Tibial artery (tissue), 4 donors: Measurements from ENCODE around the gene ADAMTSL3.

ENCODE experiments used
- DNase-seq, 2 donors: peaks; one replicate each; pipeline ENCODE4 v3.0.0-alpha.2; 2019
- H3K27ac ChIP-seq, 2 donors: fragments of 200-600 bp; sonication (generic) in 1 of 2; 1 replicate in 1 of 2; 2 replicates in 1 of 2; pipeline ENCODE4 v1.5.1; 2018 to 2019; ENCODE audit warnings: mild to moderate bottlenecking in 1 of 2
- H3K27me3 ChIP-seq, 2 donors: fragments of 200-600 bp; sonication (generic) in 1 of 2; one replicate each; pipeline versions ENCODE4 v1.5.1 to v1.6.0; 2016 to 2019
- H3K36me3 ChIP-seq, 3 donors: fragments of 200-600 bp; sonication (generic) in 2 of 3; one replicate each; pipeline ENCODE4 v1.5.1; 2016 to 2019; ENCODE audit warnings: mild to moderate bottlenecking in 2 of 3
- H3K4me1 ChIP-seq, 4 donors: fragments of 200-600 bp; sonication (generic) in 2 of 4; 1 replicate in 3 of 4; 2 replicates in 1 of 4; pipeline ENCODE4 v1.5.1; 2016 to 2019
- H3K4me3 ChIP-seq, 2 donors: fragments of 200-600 bp; sonication (generic) in 1 of 2; 1 replicate in 1 of 2; 2 replicates in 1 of 2; pipeline ENCODE4 v1.5.1; 2018 to 2019; ENCODE audit warnings: mild to moderate bottlenecking in 2 of 2
- H3K9me3 ChIP-seq, 3 donors: fragments of 200-600 bp; sonication (generic) in 1 of 3; one replicate each; pipeline ENCODE4 v1.5.1; 2016 to 2019
- intact Hi-C: fragments of 100-400 bp; cut with DNase I; formaldehyde crosslinking; loops from one replicate; pipeline ENCODE4 v1.15.0; 2023; ENCODE audit warnings: low total_unique reads
- TF ChIP-seq, protein P1 (sequence below), 2 experiments: fragments of 200-600 bp in 1 of 2; fragments of 450-650 bp in 1 of 2; IDR thresholded peaks; one replicate each; pipeline ENCODE4 v1.5.1; 2017 to 2019; ENCODE audit warnings: antibody characterized with exemption in 2 of 2, mild to moderate bottlenecking in 1 of 2, moderate library complexity in 1 of 2

The ADAMTSL3 gene

DNA sequence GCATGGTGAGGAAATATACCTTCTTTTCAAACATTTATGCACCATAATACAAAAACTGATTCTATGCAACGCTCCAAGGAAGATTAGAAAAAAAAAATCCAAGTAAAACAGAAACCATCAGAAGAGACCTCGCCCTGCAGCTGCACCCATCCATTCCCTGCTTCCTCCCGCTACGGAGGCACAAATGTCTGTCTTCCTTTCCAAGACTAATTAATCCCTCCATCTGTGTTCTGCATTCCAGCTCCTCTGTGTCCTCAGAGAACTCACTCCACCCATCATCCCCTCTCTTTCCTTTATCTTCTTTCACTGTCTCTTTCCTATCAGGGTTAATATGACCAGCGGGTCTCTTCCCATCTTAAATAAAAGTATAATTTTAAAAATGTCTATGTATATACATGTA, 196.1 kb downstream of the ADAMTSL3 start:
- intact Hi-C loops: no loop called here
- DNase-seq: no peak
- no peaks in the 10 kb centered on the region for H3K36me3 ChIP-seq
- H3K9me3 ChIP-seq: no peaks in the 10 kb centered on the region
- H3K4me1 ChIP-seq: peaks cover 0 to 22% (median 9%) of the 10 kb centered on the region in 4 donors
- H3K4me3 ChIP-seq: no peak overlapping the region
- TF ChIP-seq, protein P1, sequence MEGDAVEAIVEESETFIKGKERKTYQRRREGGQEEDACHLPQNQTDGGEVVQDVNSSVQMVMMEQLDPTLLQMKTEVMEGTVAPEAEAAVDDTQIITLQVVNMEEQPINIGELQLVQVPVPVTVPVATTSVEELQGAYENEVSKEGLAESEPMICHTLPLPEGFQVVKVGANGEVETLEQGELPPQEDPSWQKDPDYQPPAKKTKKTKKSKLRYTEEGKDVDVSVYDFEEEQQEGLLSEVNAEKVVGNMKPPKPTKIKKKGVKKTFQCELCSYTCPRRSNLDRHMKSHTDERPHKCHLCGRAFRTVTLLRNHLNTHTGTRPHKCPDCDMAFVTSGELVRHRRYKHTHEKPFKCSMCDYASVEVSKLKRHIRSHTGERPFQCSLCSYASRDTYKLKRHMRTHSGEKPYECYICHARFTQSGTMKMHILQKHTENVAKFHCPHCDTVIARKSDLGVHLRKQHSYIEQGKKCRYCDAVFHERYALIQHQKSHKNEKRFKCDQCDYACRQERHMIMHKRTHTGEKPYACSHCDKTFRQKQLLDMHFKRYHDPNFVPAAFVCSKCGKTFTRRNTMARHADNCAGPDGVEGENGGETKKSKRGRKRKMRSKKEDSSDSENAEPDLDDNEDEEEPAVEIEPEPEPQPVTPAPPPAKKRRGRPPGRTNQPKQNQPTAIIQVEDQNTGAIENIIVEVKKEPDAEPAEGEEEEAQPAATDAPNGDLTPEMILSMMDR (IDR thresholded peaks at IDR 0.05): no peak
- H3K27me3 ChIP-seq: no peaks in the 10 kb centered on the region
- no peak overlapping the region for H3K27ac ChIP-seq

DNA sequence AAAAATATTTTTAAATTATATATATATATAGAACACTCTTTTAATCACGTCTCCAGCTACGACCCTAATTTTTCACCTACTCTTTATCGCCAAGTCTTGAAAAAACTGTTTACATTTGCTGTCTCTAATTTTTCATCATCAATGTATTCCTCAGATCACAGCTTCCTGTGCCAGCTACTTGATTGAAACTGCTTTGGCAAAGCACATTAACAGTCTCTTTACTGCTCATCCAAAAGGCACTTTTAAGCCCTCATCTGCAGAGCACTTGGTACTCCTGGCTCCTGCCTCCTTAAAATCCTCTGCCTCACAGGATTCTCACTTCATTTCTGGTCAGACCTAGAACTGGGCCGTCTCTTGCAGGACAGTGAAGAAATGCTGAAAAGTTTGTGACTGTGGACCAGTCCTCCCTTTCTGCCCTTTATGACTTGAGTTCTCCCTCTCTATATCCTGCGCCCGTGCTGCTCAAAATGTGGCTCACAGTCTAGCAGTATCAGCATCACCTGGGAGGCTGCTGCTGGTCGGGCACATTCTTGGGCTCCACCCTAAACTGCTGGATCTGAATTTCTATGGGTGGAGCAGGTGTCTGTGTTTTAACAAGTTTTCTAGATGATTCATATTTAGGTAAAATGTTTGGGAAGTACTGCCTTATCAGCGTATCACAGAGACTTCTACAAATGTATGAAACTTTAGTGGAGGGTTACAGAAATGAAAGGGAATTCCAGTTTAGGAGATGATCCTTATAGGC, 196.8 kb downstream of the ADAMTSL3 start:
- Histone ChIP-seq H3K9me3 (no peaks in the 10 kb centered on the region), H3K27me3 (no peaks in the 10 kb centered on the region), H3K36me3 (no peaks in the 10 kb centered on the region), H3K4me1 (peaks cover 0 to 25% (median 7%) of the 10 kb centered on the region in 4 donors), H3K4me3 (no peak overlapping the region), H3K27ac (no peak overlapping the region)
- intact Hi-C loops: no loop called here
- TF ChIP-seq, protein P1 (IDR thresholded peaks at IDR 0.05): no peak
- no peak for DNase-seq

DNA sequence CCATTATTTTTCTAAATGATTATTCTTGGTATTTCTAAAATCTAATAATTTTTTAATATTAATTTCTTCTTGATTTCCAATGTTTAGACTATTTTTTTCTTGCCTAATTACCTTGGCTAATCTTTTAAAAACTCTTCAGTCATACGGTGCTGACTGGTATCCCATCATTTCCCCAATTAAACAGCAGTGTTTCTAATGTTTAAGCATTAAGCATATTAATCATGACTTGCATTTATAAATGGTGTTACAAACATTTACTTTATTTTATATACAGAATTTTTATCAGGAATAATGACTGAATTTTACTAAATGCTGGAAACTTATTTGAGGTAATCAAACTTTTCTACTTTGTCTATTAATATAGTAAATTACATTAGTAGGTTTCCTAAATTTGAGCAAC, 199.3 kb downstream of the ADAMTSL3 start:
- Histone ChIP-seq H3K27ac (no peak overlapping the region), H3K27me3 (no peaks in the 10 kb centered on the region), H3K36me3 (no peaks in the 10 kb centered on the region), H3K4me1 (peaks cover 0 to 19% (median 4%) of the 10 kb centered on the region in 4 donors), H3K4me3 (no peak overlapping the region), H3K9me3 (no peaks in the 10 kb centered on the region)
- DNase-seq: no peak
- TF ChIP-seq, protein P1 (IDR thresholded peaks at IDR 0.05): no peak
- intact Hi-C loops: no loop called here

DNA sequence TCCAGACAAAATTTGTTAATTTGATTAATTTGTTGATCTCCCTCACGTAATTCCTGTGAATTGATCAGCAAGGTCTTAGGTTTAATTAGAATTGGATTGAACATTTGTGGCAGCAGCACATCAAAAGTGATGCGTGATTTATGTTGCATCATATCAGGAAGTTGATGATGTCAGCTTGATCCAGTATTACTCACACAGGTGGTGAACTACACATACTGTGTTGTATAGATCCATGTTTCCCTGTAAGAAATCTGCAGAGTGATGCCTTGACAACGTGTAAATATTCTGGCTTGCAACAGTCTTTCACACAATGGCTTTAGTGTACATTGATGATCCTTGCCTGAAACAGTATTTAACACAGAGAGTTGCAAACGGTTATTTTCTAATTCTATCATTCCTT, 200.4 kb downstream of the ADAMTSL3 start:
- H3K4me1 ChIP-seq: peaks cover 0 to 10% (median 0%) of the 10 kb centered on the region in 4 donors
- intact Hi-C loops: no loop called here

DNA sequence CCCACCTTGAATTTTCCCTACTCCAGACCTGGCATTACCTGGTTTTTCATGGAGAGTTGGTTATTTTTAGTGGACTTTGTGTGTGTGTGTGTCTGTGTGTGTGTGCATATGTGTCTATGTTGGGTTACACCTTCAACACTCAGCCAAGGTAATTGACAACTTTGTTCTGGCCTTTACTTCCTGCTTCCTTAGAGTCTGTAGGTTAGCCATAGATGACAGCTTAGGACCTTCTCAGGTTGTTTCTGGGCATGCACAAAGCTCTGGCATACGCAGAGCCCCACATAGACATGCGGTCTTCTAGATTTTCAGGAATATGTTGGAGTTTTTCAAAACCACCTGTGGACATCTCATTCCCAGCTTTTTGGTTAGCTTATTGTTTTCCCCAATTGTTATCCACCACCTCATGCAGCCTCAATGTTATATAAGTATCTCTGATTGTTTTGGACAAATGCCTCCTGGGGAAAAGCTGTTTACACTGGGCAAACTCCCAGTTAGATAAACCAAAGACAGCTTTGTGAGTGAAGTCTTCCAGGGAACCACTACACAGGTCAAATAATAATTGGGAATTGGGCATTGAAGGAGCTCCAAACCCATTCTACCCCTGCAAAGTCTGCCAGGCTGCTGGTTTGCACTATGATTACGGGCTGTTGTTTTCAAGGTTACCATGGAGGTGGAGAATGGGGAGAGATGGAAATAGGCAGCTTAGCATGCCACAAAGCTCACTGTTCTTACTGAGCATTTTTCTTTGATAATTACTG, 201.2 kb downstream of the ADAMTSL3 start:
- no peaks in the 10 kb centered on the region for H3K9me3 ChIP-seq
- peaks cover 0 to 10% (median 0%) of the 10 kb centered on the region in 4 donors for H3K4me1 ChIP-seq
- no peaks in the 10 kb centered on the region for H3K27me3 ChIP-seq
- no peak overlapping the region for H3K27ac ChIP-seq
- no peak for DNase-seq
- intact Hi-C loops: no loop called here
- TF ChIP-seq, protein P1 (IDR thresholded peaks at IDR 0.05): no peak
- H3K4me3 ChIP-seq: no peak overlapping the region
- peaks cover 0 to 4% (median 0%) of the 10 kb centered on the region in 3 donors for H3K36me3 ChIP-seq

More for the DNA sequence above, 200.4 kb downstream of the ADAMTSL3 start:
- DNase-seq: no peak
- TF ChIP-seq, protein P1 (IDR thresholded peaks at IDR 0.05): no peak
- no peaks in the 10 kb centered on the region for H3K36me3 ChIP-seq
- H3K27ac ChIP-seq: no peak overlapping the region
- H3K9me3 ChIP-seq: no peaks in the 10 kb centered on the region
- no peaks in the 10 kb centered on the region for H3K27me3 ChIP-seq
- no peak overlapping the region for H3K4me3 ChIP-seq
